Fibroblast of villous mesenchyme (primary cell): ENCODE data around the gene SLC4A2. TPM values are rescaled to one million over a fixed set of nuclear protein-coding genes. Genes with fewer than 3 reads are reported as not detected.
A peak's percentile ranks its signal among the peaks of the same experiment; 100 is the strongest.

ENCODE experiments used
- DNase-seq: peaks from one replicate; pipeline ENCODE4 v3.0.0-alpha.2; 2010; ENCODE audit warnings: low read depth
- H3K4me3 ChIP-seq: 2 replicates; pipeline ENCODE4 v1.5.1; 2011; ENCODE audit warnings: low read depth, mild to moderate bottlenecking, low read length
- total RNA-seq: library from RNA; depleted of rRNA; stranded (reverse); fragments of >200 nt; gene quantifications from 2 replicates; pipeline ENCODE4 v1.2.3, GENCODE V29; 2012
- TF ChIP-seq, protein P1 (sequence below): IDR thresholded peaks from 2 replicates; pipeline ENCODE4 v1.5.1; 2012; ENCODE audit warnings: low read depth, mild to moderate bottlenecking, low read length; ENCODE audit not compliant: insufficient read depth

Gene SLC4A2
- total RNA-seq, 1 donor: 85.5 TPM

GRCh38 chr7:151056283-151056665 is 3.1 kb upstream of the SLC4A2 start:
- TF ChIP-seq, protein P1, sequence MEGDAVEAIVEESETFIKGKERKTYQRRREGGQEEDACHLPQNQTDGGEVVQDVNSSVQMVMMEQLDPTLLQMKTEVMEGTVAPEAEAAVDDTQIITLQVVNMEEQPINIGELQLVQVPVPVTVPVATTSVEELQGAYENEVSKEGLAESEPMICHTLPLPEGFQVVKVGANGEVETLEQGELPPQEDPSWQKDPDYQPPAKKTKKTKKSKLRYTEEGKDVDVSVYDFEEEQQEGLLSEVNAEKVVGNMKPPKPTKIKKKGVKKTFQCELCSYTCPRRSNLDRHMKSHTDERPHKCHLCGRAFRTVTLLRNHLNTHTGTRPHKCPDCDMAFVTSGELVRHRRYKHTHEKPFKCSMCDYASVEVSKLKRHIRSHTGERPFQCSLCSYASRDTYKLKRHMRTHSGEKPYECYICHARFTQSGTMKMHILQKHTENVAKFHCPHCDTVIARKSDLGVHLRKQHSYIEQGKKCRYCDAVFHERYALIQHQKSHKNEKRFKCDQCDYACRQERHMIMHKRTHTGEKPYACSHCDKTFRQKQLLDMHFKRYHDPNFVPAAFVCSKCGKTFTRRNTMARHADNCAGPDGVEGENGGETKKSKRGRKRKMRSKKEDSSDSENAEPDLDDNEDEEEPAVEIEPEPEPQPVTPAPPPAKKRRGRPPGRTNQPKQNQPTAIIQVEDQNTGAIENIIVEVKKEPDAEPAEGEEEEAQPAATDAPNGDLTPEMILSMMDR: peak; percentile 13
- no peak for DNase-seq
- H3K4me3 ChIP-seq: no peak overlapping the region

DNA sequence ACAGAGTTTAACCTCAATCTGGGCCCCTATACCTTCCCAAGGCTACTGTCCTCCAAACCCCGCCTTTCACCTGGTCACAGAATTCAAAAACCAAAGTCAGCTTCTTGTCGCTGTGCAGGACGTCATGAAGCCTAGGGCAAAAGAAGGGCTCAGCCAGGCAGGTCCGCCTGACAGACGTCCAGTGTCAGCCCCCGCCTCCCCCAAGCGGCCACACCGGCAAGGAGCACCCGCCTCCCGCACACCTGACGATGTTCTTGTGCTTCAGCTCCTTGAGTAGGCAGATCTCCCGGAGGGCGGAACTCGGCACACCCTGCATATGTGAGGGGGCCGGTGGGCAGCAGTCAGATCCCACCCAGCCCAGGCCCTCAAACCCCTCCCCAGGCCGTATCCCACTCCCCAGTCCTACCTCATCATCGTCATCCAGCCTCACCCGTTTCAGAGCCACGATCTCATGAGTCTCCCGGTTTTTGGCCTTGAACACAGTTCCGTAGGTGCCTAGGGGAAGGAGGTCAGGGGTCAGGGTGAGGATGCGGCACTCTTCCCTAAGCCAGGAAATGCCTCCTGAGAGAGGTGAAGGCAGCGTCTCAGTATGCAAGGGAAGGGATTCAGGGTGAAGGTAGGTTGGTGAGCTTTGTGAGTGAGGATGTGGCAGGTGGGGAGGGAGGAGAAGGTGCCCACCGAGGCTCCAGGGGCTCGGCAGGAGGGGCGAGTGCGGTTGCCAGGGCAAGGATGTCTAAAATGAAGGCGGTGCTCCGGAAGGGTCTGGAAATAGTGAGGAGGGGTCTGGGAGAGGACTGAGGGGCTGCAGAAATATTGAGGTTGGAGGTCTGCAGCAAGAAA is 2.5 kb upstream of the SLC4A2 start:
- peak overlapping the region; percentile 87 for H3K4me3 ChIP-seq
- no peak for DNase-seq
- TF ChIP-seq, protein P1: no peak

GRCh38 chr7:151057506-151057988 is 1.8 kb upstream of the SLC4A2 start, which contains the start of gene CDK5:
Gene CDK5, minus strand, starts transcription at chr7:151057897. Its CDS starts 49 bp downstream, at chr7:151057848.
- peak within 1 kb of the TSS; percentile 87 for H3K4me3 ChIP-seq
- DNase-seq: no peak
- TF ChIP-seq, protein P1: no peak

- peak overlapping the region; percentile 87 for H3K4me3 ChIP-seq
- TF ChIP-seq, protein P1: no peak
- peak; percentile 100 for DNase-seq
Measured at GRCh38 chr7:151057989-151058780, 1.2 kb upstream of the SLC4A2 start.

GRCh38 chr7:151058781-151059366 is 515 bp upstream of the SLC4A2 start:
- DNase-seq: peak; percentile 68
- peak overlapping the region; percentile 87 for H3K4me3 ChIP-seq
- TF ChIP-seq, protein P1: no peak

GRCh38 chr7:151060113-151060415 is 675 bp downstream of the SLC4A2 start:
- TF ChIP-seq, protein P1: no peak
- no peak for DNase-seq
- H3K4me3 ChIP-seq: peak overlapping the region; percentile 88
